HepG2 (cell line): ENCODE data around the gene ATP9B. TPM values are rescaled to one million over a fixed set of nuclear protein-coding genes. Genes with fewer than 3 reads are reported as not detected.

Source experiments
- ATAC-seq: fragments of 200-7000 bp; cut with Tn5 transposase; 3 replicates; pipeline ENCODE4 v1.9.1; 2020; ENCODE audit warnings: mild to moderate bottlenecking, moderate library complexity
- BruUV-seq: library from RNA; stranded (reverse); fragments of 400-500 nt; replicated peaks from 2 replicates; lab custom pipeline; 2021; lab: Mats Ljungman, UMichigan
- CTCF ChIA-PET: fragments of 300-600 bp; formaldehyde crosslinking; extraction: SDS; loops from one replicate; lab custom pipeline; 2021; ENCODE audit warnings: low total read pairs, inconsistent platforms, low intra/inter-chr PET ratio; lab: Yijun Ruan, JAX
- POLR2A ChIA-PET: fragments of 350-600 bp; sonication (Branson Sonifier 250); formaldehyde crosslinking; loops from one replicate; lab custom pipeline; 2020; ENCODE audit warnings: antibody characterized with exemption, inconsistent platforms; lab: Yijun Ruan, JAX
- DNase-seq: peaks from one replicate; pipeline ENCODE4 v3.0.0-alpha.2; 2015; ENCODE audit warnings: low spot score
- FAIRE-seq: peaks from 3 replicates; lab custom pipeline; 2011; peaks lifted over from hg19 to GRCh38; lab: Jason Lieb, UNC
- H2AFZ ChIP-seq: one replicate; pipeline ENCODE4 v1.6.1; 2011; ENCODE audit warnings: low read length, inconsistent platforms
- H3K27ac ChIP-seq: fragments of 300-600 bp; 3 replicates; pipeline ENCODE4 v1.8.0; 2011; ENCODE audit warnings: mixed run types, mild to moderate bottlenecking, mixed read lengths, low read length, inconsistent platforms; ENCODE audit not compliant: insufficient read depth; ENCODE audit errors: extremely low read length
- H3K27me3 ChIP-seq, 2 experiments: fragments of 200-600 bp in 1 of 2; 2 replicates in 1 of 2; 3 replicates in 1 of 2; pipeline versions ENCODE4 v1.6.0 to v1.8.0; 2011; ENCODE audit warnings: low read length in 2 of 2, mild to moderate bottlenecking in 2 of 2, moderate library complexity in 2 of 2, inconsistent platforms in 1 of 2; ENCODE audit not compliant: insufficient read depth in 2 of 2, control insufficient read depth in 1 of 2
- H3K36me3 ChIP-seq, 2 experiments: fragments of 200-600 bp in 1 of 2; replicated peaks in 1 of 2; 2 replicates in 1 of 2; 3 replicates in 1 of 2; pipeline versions ENCODE4 v1.5.1 to v1.8.0; 2011; ENCODE audit warnings: low read length in 2 of 2, inconsistent platforms in 1 of 2; ENCODE audit not compliant: insufficient read depth in 2 of 2, control insufficient read depth in 1 of 2
- H3K4me1 ChIP-seq: 2 replicates; pipeline ENCODE4 v1.5.1; 2012; ENCODE audit warnings: low read length, inconsistent platforms; ENCODE audit not compliant: insufficient read depth
- H3K4me2 ChIP-seq: 2 replicates; pipeline ENCODE4 v1.6.0; 2011; ENCODE audit warnings: low read depth, low read length, inconsistent platforms
- H3K4me3 ChIP-seq, 3 experiments: fragments of 200-600 bp in 1 of 3; sonication (generic), shearing (Covaris generic) in 1 of 3; replicated peaks in 1 of 3; 2 replicates each; pipeline ENCODE4 v1.5.1; 2011 to 2016; ENCODE audit warnings: low read length in 3 of 3, inconsistent platforms in 2 of 3, low read depth in 2 of 3, mild to moderate bottlenecking in 2 of 3, control low read depth in 1 of 3, mixed read lengths in 1 of 3; ENCODE audit not compliant: insufficient read depth in 1 of 3
- H3K79me2 ChIP-seq: one replicate; pipeline ENCODE4 v1.6.1; 2011; ENCODE audit warnings: low read length, inconsistent platforms; ENCODE audit not compliant: insufficient read depth
- H3K9ac ChIP-seq: 2 replicates; pipeline ENCODE4 v1.6.0; 2011; ENCODE audit warnings: mild to moderate bottlenecking, low read depth, low read length, inconsistent platforms; ENCODE audit not compliant: insufficient read depth
- H3K9me3 ChIP-seq: 2 replicates; pipeline ENCODE4 v1.5.1; 2012; ENCODE audit warnings: mild to moderate bottlenecking, low read length
- H4K20me1 ChIP-seq: 2 replicates; pipeline ENCODE4 v1.6.0; 2011; ENCODE audit warnings: inconsistent platforms, mild to moderate bottlenecking, low read length, moderate library complexity; ENCODE audit not compliant: insufficient read depth
- ARHGAP35 ChIP-seq: sonication (generic); formaldehyde crosslinking; IDR thresholded peaks from 2 replicates; pipeline ENCODE4 v1.9.0; 2022; ENCODE audit warnings: mild to moderate bottlenecking, inconsistent platforms, moderate library complexity, missing genetic modification reagents, borderline replicate concordance
- CEBPB ChIP-seq: IDR thresholded peaks from 2 replicates; pipeline ENCODE4 v1.6.1; 2011; ENCODE audit warnings: low read depth, low read length, improper control_type of control experiment, borderline replicate concordance
- GABPB1 ChIP-seq: IDR thresholded peaks from 2 replicates; pipeline ENCODE4 v1.6.1; 2016; ENCODE audit warnings: mild to moderate bottlenecking, missing genetic modification reagents, moderate library complexity, missing compliant biosample characterization
- KMT2B ChIP-seq: IDR thresholded peaks from 2 replicates; pipeline ENCODE4 v1.6.1; 2016; ENCODE audit warnings: missing genetic modification reagents, missing compliant biosample characterization
- NCOA2 ChIP-seq: sonication (generic); formaldehyde crosslinking; IDR thresholded peaks from 2 replicates; pipeline ENCODE4 v1.8.0; 2022; ENCODE audit warnings: inconsistent platforms
- NR2C2 ChIP-seq: sonication (generic); formaldehyde crosslinking; IDR thresholded peaks from 2 replicates; pipeline ENCODE4 v1.4.0; 2020; ENCODE audit warnings: missing genetic modification reagents, mild to moderate bottlenecking, moderate library complexity, borderline replicate concordance
- WIZ ChIP-seq: sonication (generic); formaldehyde crosslinking; IDR thresholded peaks from 2 replicates; pipeline ENCODE4 v1.5.1; 2020; ENCODE audit warnings: mild to moderate bottlenecking, missing genetic modification reagents
- ZBTB20 ChIP-seq: sonication (generic); formaldehyde crosslinking; IDR thresholded peaks from 2 replicates; pipeline ENCODE4 v1.8.1; 2023; ENCODE audit warnings: missing genetic modification reagents, low read depth, mild to moderate bottlenecking, borderline replicate concordance
- ZIK1 ChIP-seq: sonication (generic); formaldehyde crosslinking; IDR thresholded peaks from 2 replicates; pipeline ENCODE4 v1.5.0; 2020; ENCODE audit warnings: mild to moderate bottlenecking, low read depth, missing genetic modification reagents, borderline replicate concordance
- ZMYM3 ChIP-seq: sonication (generic); formaldehyde crosslinking; IDR thresholded peaks from 2 replicates; pipeline ENCODE4 v1.5.1; 2020; ENCODE audit warnings: mild to moderate bottlenecking, missing genetic modification reagents
- ZNF10 ChIP-seq: sonication (generic); formaldehyde crosslinking; IDR thresholded peaks from 2 replicates; pipeline ENCODE4 v1.4.0; 2020; ENCODE audit warnings: mild to moderate bottlenecking, low read depth, missing genetic modification reagents, borderline replicate concordance
- ZNF180 ChIP-seq: sonication (generic); formaldehyde crosslinking; IDR thresholded peaks from 2 replicates; pipeline ENCODE4 v1.4.0; 2020; ENCODE audit warnings: low read depth, missing genetic modification reagents, borderline replicate concordance
- ZNF282 ChIP-seq: fragments of 450-650 bp; IDR thresholded peaks from 2 replicates; pipeline ENCODE4 v1.6.1; 2018; ENCODE audit not compliant: partially characterized antibody
- ZSCAN25 ChIP-seq: sonication (generic); formaldehyde crosslinking; IDR thresholded peaks from 2 replicates; pipeline ENCODE4 v1.8.0; 2022; ENCODE audit warnings: mild to moderate bottlenecking, missing genetic modification reagents
- WGBS: methylation state at CpG from one replicate; pipeline ENCODE4 v1.1.6; 2017; ENCODE audit warnings: low lambda C conversion rate; 5-methylcytosine and 5-hydroxymethylcytosine counted together
- in situ Hi-C: cut with HindIII; loops from 2 replicates; pipeline ENCODE4 v1.10.0; 2017; ENCODE audit warnings: low pct_unique_long_range_greater_than_20kb; ENCODE audit not compliant: extremely low pct_ligation_motif_present
- intact Hi-C: fragments of 100-400 bp; cut with micrococcal nuclease; formaldehyde crosslinking; loops from one replicate; pipeline ENCODE4 v1.10.0; 2022; ENCODE audit not compliant: unreplicated experiment
- polyA plus RNA-seq, 8 experiments: library from polyadenylated mRNA; depleted of rRNA in 3 of 8; stranded (reverse) in 7 of 8; unstranded in 1 of 8; fragments of >200 nt; fragmentation: Illumina TruSeq in 4 of 8; extraction: Trizol in 4 of 8; gene quantifications; 2 replicates each; pipeline versions ENCODE4 v1.2.1 to v1.2.3, GENCODE V29; 2011 to 2016; ENCODE audit warnings: low read depth in 4 of 8, missing spikeins in 1 of 8, mixed read lengths in 1 of 8; ENCODE audit not compliant: insufficient read depth in 1 of 8
- total RNA-seq, 5 experiments: library from RNA; depleted of rRNA; stranded (reverse); fragments of >200 nt; fragmentation: Illumina TruSeq; extraction: Trizol; gene quantifications; 2 replicates each; pipeline ENCODE4 v1.2.3, GENCODE V29; 2016; ENCODE audit warnings: low read depth in 1 of 5
- TF ChIP-seq, protein P1 (sequence below): sonication (generic); formaldehyde crosslinking; IDR thresholded peaks from 2 replicates; pipeline ENCODE4 v1.4.0; 2020; ENCODE audit warnings: missing genetic modification reagents
- TF ChIP-seq, protein P2 (sequence below): sonication (generic); formaldehyde crosslinking; IDR thresholded peaks from 2 replicates; pipeline ENCODE4 v1.5.0; 2020; ENCODE audit warnings: mild to moderate bottlenecking, missing genetic modification reagents, borderline replicate concordance

ATP9B gene
- total and polyA plus RNA-seq, 2 of the 13 experiments (the other 11 are each of a cell fraction or from before 2014, with no cell fraction given): 10.8 to 11.3 TPM

- TF ChIP-seq, protein P1, sequence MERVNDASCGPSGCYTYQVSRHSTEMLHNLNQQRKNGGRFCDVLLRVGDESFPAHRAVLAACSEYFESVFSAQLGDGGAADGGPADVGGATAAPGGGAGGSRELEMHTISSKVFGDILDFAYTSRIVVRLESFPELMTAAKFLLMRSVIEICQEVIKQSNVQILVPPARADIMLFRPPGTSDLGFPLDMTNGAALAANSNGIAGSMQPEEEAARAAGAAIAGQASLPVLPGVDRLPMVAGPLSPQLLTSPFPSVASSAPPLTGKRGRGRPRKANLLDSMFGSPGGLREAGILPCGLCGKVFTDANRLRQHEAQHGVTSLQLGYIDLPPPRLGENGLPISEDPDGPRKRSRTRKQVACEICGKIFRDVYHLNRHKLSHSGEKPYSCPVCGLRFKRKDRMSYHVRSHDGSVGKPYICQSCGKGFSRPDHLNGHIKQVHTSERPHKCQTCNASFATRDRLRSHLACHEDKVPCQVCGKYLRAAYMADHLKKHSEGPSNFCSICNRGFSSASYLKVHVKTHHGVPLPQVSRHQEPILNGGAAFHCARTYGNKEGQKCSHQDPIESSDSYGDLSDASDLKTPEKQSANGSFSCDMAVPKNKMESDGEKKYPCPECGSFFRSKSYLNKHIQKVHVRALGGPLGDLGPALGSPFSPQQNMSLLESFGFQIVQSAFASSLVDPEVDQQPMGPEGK (CRISPR knock-in tag): no peak
- no peak for TF ChIP-seq NR2C2
- no peak for TF ChIP-seq ARHGAP35
- TF ChIP-seq ZMYM3 (CRISPR knock-in tag): no peak
- TF ChIP-seq ZBTB20 (CRISPR knock-in tag): no peak
- no peak for TF ChIP-seq ZNF282
- TF ChIP-seq WIZ: no peak
- no peak for TF ChIP-seq KMT2B (CRISPR knock-in tag)
- no peak for TF ChIP-seq ZNF10 (CRISPR knock-in tag)
- no peak for TF ChIP-seq ZSCAN25 (CRISPR knock-in tag)
Measured at GRCh38 chr18:79305911-79306310, 236.7 kb downstream of the ATP9B start (continued).

DNA sequence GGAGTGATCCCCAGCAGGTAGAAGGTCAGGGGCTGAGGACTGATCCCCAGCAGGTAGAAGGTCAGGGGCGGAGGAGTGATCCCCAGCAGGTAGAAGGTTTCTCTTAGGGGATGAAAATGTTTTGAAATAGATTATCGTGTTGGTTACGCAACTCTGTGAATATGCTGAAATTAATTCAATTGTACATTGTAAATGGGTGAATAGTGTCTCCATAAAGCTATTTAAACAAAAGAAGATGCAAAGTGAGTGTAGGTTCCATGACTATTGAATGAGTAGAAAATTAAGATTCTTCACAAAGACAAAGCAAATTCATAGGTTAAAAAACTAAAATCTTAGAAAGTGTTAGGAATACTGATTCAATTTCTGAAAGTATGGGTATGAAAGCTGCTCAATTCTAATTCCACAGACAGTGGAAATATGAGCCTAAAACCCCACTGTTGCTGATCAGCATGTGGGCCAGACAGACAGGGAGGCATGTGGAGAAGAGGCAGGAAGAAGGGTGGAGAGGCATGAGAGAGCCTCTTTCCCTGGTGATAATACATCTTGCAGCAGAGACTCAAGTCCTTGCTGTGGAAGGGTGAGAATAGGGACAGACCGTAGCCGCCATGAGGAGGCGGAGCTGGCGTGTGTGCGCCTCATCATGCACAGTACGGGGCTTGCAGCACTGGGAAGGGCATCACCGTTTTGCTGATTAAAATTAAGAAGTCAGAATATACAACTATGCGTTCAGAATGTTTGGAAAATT, 240.6 kb downstream of the ATP9B start:
- no peak overlapping the region for H3K4me2 ChIP-seq
- no peaks in the 10 kb centered on the region for H3K27me3 ChIP-seq
- in situ Hi-C loops (no loop called here), intact Hi-C loops (no loop called here)
- BruUV-seq: no TSS peak
- H3K4me1 ChIP-seq: no peaks in the 10 kb centered on the region
- H3K27ac ChIP-seq: no peak overlapping the region
- FAIRE-seq: no peak
- CTCF ChIA-PET: no interaction called here
- H3K9me3 ChIP-seq: no peaks in the 10 kb centered on the region
- no peaks in the 10 kb centered on the region for H4K20me1 ChIP-seq
- H3K9ac ChIP-seq: no peak overlapping the region
- H2AFZ ChIP-seq: no peak overlapping the region
- no peaks in the 10 kb centered on the region for H3K79me2 ChIP-seq
- no peak overlapping the region for H3K4me3 ChIP-seq
- 96% methylated on average over 11 of the region's 11 CpGs for WGBS
- DNase-seq: no peak
- peaks cover 3 to 22% of the 10 kb centered on the region in 2 experiments; a peak in 3 of 5 replicates for H3K36me3 ChIP-seq
- POLR2A ChIA-PET: no interaction called here
- no peak for ATAC-seq
- TF ChIP-seq GABPB1 (CRISPR knock-in tag) (no peak), ZIK1 (CRISPR knock-in tag) (no peak), NCOA2 (no peak), CEBPB (peak; percentile 79), ZNF180 (CRISPR knock-in tag) (no peak)
- TF ChIP-seq, protein P2, sequence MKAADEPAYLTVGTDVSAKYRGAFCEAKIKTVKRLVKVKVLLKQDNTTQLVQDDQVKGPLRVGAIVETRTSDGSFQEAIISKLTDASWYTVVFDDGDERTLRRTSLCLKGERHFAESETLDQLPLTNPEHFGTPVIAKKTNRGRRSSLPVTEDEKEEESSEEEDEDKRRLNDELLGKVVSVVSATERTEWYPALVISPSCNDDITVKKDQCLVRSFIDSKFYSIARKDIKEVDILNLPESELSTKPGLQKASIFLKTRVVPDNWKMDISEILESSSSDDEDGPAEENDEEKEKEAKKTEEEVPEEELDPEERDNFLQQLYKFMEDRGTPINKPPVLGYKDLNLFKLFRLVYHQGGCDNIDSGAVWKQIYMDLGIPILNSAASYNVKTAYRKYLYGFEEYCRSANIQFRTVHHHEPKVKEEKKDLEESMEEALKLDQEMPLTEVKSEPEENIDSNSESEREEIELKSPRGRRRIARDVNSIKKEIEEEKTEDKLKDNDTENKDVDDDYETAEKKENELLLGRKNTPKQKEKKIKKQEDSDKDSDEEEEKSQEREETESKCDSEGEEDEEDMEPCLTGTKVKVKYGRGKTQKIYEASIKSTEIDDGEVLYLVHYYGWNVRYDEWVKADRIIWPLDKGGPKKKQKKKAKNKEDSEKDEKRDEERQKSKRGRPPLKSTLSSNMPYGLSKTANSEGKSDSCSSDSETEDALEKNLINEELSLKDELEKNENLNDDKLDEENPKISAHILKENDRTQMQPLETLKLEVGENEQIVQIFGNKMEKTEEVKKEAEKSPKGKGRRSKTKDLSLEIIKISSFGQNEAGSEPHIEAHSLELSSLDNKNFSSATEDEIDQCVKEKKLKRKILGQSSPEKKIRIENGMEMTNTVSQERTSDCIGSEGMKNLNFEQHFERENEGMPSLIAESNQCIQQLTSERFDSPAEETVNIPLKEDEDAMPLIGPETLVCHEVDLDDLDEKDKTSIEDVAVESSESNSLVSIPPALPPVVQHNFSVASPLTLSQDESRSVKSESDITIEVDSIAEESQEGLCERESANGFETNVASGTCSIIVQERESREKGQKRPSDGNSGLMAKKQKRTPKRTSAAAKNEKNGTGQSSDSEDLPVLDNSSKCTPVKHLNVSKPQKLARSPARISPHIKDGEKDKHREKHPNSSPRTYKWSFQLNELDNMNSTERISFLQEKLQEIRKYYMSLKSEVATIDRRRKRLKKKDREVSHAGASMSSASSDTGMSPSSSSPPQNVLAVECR (CRISPR knock-in tag): no peak
